Measurements from ENCODE around the gene ELL.

The ELL gene

GRCh38 chr19:18415178-18415867 lies 106.5 kb downstream of the ELL start:
- no peak for TF ChIP-seq ESRRG (CRISPR knock-in tag; IDR thresholded peaks at IDR 0.05)
- TF ChIP-seq GLIS3 (CRISPR knock-in tag; IDR thresholded peaks at IDR 0.05), result no peak
- TF ChIP-seq CSRNP3 (CRISPR knock-in tag; IDR thresholded peaks at IDR 0.05), result no peak
- TF ChIP-seq BACH2 (CRISPR knock-in tag; IDR thresholded peaks at IDR 0.05; ENCODE audit: borderline replicate concordance), result no peak
- TF ChIP-seq TCF4 (CRISPR knock-in tag; IDR thresholded peaks at IDR 0.05; ENCODE audit: borderline replicate concordance), result no peak
- TF ChIP-seq ZFP3 (CRISPR knock-in tag; IDR thresholded peaks at IDR 0.05), result no peak
- TF ChIP-seq TSHZ2 (CRISPR knock-in tag; IDR thresholded peaks at IDR 0.05), result no peak
- TF ChIP-seq ZNF70 (CRISPR knock-in tag; IDR thresholded peaks at IDR 0.05), result no peak
- TF ChIP-seq, protein P1, sequence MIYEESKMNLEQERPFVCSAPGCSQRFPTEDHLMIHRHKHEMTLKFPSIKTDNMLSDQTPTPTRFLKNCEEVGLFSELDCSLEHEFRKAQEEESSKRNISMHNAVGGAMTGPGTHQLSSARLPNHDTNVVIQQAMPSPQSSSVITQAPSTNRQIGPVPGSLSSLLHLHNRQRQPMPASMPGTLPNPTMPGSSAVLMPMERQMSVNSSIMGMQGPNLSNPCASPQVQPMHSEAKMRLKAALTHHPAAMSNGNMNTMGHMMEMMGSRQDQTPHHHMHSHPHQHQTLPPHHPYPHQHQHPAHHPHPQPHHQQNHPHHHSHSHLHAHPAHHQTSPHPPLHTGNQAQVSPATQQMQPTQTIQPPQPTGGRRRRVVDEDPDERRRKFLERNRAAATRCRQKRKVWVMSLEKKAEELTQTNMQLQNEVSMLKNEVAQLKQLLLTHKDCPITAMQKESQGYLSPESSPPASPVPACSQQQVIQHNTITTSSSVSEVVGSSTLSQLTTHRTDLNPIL (CRISPR knock-in tag; IDR thresholded peaks at IDR 0.05; ENCODE audit: low read depth), result no peak
- no peak for TF ChIP-seq ISL1 (CRISPR knock-in tag; IDR thresholded peaks at IDR 0.05)
- TF ChIP-seq ZNF565 (CRISPR knock-in tag; conservative IDR thresholded peaks at IDR 0.05; ENCODE audit: low read depth), result no peak
- TF ChIP-seq, protein P2, sequence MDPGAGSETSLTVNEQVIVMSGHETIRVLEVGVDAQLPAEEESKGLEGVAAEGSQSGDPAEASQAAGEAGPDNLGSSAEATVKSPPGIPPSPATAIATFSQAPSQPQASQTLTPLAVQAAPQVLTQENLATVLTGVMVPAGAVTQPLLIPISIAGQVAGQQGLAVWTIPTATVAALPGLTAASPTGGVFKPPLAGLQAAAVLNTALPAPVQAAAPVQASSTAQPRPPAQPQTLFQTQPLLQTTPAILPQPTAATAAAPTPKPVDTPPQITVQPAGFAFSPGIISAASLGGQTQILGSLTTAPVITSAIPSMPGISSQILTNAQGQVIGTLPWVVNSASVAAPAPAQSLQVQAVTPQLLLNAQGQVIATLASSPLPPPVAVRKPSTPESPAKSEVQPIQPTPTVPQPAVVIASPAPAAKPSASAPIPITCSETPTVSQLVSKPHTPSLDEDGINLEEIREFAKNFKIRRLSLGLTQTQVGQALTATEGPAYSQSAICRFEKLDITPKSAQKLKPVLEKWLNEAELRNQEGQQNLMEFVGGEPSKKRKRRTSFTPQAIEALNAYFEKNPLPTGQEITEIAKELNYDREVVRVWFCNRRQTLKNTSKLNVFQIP (CRISPR knock-in tag; IDR thresholded peaks at IDR 0.05; ENCODE audit: borderline replicate concordance, low read depth), result no peak
- TF ChIP-seq CSDC2 (CRISPR knock-in tag; IDR thresholded peaks at IDR 0.05), result no peak
- TF ChIP-seq TOX (CRISPR knock-in tag; IDR thresholded peaks at IDR 0.05; ENCODE audit: borderline replicate concordance), result no peak
- no peak for TF ChIP-seq PPARA (CRISPR knock-in tag; IDR thresholded peaks at IDR 0.05; ENCODE audit: borderline replicate concordance)
- TF ChIP-seq ZC3H10 (CRISPR knock-in tag; IDR thresholded peaks at IDR 0.05), result no peak
- TF ChIP-seq, protein P3, sequence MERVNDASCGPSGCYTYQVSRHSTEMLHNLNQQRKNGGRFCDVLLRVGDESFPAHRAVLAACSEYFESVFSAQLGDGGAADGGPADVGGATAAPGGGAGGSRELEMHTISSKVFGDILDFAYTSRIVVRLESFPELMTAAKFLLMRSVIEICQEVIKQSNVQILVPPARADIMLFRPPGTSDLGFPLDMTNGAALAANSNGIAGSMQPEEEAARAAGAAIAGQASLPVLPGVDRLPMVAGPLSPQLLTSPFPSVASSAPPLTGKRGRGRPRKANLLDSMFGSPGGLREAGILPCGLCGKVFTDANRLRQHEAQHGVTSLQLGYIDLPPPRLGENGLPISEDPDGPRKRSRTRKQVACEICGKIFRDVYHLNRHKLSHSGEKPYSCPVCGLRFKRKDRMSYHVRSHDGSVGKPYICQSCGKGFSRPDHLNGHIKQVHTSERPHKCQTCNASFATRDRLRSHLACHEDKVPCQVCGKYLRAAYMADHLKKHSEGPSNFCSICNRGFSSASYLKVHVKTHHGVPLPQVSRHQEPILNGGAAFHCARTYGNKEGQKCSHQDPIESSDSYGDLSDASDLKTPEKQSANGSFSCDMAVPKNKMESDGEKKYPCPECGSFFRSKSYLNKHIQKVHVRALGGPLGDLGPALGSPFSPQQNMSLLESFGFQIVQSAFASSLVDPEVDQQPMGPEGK (CRISPR knock-in tag; IDR thresholded peaks at IDR 0.05; ENCODE audit: borderline replicate concordance), result no peak
- no peak for TF ChIP-seq RARB (CRISPR knock-in tag; IDR thresholded peaks at IDR 0.05)
- TF ChIP-seq ZNF8 (CRISPR knock-in tag; IDR thresholded peaks at IDR 0.05), result no peak
- TF ChIP-seq OSR1 (CRISPR knock-in tag; IDR thresholded peaks at IDR 0.05), result no peak
- no peak for ATAC-seq

DNA sequence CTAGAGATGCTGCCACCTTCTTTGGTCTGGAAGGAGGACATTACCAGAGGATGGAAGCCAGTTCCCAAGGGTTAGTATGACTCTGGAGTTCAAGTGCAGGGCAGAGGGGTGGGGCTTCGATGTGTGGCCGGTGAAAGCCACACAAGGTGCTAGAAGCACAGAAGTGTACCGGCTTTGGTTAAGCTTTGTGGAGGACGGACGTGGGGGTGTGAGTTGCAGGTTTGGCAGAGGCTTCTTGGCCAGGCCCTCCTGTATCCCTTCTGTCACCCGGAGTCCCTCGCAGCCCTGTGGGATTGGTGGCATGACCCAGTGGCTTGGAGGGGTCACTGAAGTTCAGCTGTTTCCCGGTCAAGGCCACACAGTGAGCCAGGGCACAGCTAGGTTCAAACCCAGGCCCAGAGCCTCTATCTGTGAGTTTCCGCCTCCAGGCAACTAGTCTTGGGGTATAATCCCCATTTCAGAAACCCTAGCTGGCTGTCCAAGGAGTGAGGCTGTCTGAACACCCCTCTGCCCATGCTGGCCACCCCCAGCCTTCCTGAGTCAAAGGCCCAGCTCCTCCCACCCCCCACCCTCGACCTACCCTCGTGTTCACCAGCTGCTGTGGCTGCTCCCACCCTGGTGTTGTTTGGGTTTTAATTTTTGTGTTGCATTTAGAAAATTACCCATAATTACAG lies 107.2 kb downstream of the ELL start:
- ATAC-seq, result no peak

More for the DNA sequence above, 107.2 kb downstream of the ELL start:
- TF ChIP-seq GLIS3 (CRISPR knock-in tag; IDR thresholded peaks at IDR 0.05), result no peak
- TF ChIP-seq RARB (CRISPR knock-in tag; IDR thresholded peaks at IDR 0.05), result no peak
- TF ChIP-seq ZFP3 (CRISPR knock-in tag; IDR thresholded peaks at IDR 0.05), result no peak
- TF ChIP-seq CSDC2 (CRISPR knock-in tag; IDR thresholded peaks at IDR 0.05), result no peak
- TF ChIP-seq ZC3H10 (CRISPR knock-in tag; IDR thresholded peaks at IDR 0.05), result no peak
- TF ChIP-seq PPARA (CRISPR knock-in tag; IDR thresholded peaks at IDR 0.05; ENCODE audit: borderline replicate concordance), result no peak
- TF ChIP-seq TOX (CRISPR knock-in tag; IDR thresholded peaks at IDR 0.05; ENCODE audit: borderline replicate concordance), result no peak
- no peak for TF ChIP-seq OSR1 (CRISPR knock-in tag; IDR thresholded peaks at IDR 0.05)
- no peak for TF ChIP-seq ISL1 (CRISPR knock-in tag; IDR thresholded peaks at IDR 0.05)
- TF ChIP-seq ARNTL (CRISPR knock-in tag; IDR thresholded peaks at IDR 0.05; ENCODE audit: borderline replicate concordance, low read depth), result no peak
- TF ChIP-seq, protein P3 (CRISPR knock-in tag; IDR thresholded peaks at IDR 0.05; ENCODE audit: borderline replicate concordance), result no peak
- TF ChIP-seq ZFP30 (CRISPR knock-in tag; IDR thresholded peaks at IDR 0.05), result no peak
- TF ChIP-seq, protein P1 (CRISPR knock-in tag; IDR thresholded peaks at IDR 0.05; ENCODE audit: low read depth), result no peak
- TF ChIP-seq CSRNP3 (CRISPR knock-in tag; IDR thresholded peaks at IDR 0.05), result no peak
- no peak for TF ChIP-seq ZNF70 (CRISPR knock-in tag; IDR thresholded peaks at IDR 0.05)

All from SK-N-SH treated with all-trans-retinoic acid at 6 μM for 48 hours (cell line).